IPS-11a (cell line): Measurements from ENCODE around the gene EPN2.

Source experiments
- H3K4me3 ChIP-seq: one replicate; pipeline ENCODE4 v1.5.1; 2013; ENCODE audit warnings: low read depth, low read length, control low read depth

EPN2 gene

DNA sequence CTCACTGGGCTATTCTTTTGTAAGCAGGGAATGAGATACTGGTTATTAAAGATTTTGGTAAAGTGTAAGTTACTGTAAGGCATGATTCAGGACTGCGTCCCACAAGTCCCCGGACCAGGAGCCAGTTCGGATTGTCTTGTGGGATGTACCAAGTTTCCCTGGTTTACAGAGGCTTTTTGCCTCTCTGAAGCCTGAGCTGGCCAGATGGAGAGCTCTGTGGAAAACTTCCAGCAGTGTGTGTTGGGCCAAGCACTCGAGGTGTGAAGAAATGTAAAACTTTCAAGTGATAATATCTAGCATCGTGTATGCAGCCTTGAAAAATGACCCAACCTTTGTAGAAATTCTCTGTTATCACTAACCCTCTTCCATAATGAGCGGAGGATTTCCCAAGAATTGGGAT is 2.4 kb downstream of the EPN2 start:
- H3K4me3 ChIP-seq = no peak overlapping the region

- H3K4me3 ChIP-seq = no peak overlapping the region
Observed at GRCh38 chr17:19242323-19242722, 5.2 kb downstream of the EPN2 start.

DNA sequence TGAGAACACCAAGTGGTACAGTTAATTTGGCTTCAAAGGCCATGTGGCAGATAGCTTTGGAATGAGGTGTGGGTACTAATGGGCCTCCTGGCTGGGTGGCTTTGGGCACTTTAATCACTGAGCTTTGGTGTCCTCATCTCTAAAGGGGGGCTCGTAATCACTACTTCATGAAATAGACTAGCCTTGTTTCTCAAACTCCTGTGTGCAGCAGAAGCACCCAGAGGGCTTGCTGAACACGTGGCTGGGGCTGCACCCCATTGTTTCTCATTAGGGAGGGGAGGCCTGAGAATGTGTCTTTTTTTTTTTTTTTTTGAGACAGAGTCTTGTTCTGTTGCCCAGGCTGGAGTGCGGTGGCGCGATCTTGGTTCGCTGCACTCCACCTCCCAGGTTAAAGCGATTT is 5.8 kb downstream of the EPN2 start:
- H3K4me3 ChIP-seq = no peak overlapping the region

- H3K4me3 ChIP-seq = no peak overlapping the region
Observed at GRCh38 chr17:19243838-19244237, 6.7 kb downstream of the EPN2 start.

DNA sequence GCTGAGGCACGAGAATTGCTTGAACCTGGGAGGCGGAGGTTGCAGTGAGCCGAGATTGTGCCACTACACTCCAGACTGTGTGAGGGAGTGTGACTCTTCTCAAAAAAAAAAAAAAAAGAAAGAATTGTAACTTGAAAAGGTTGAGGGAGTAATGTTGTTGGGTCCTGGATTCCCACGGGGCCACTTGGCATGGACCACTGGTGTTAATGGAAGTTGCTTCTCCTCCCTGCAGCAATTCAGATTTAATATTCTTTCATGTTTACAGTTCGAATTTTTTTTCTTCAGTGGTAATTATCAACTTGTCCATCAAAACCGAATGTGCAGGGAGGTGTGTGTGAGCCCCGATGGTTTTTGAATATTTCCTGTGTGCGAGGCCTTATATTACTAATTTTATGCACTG is 7.2 kb downstream of the EPN2 start:
- no peak overlapping the region for H3K4me3 ChIP-seq

DNA sequence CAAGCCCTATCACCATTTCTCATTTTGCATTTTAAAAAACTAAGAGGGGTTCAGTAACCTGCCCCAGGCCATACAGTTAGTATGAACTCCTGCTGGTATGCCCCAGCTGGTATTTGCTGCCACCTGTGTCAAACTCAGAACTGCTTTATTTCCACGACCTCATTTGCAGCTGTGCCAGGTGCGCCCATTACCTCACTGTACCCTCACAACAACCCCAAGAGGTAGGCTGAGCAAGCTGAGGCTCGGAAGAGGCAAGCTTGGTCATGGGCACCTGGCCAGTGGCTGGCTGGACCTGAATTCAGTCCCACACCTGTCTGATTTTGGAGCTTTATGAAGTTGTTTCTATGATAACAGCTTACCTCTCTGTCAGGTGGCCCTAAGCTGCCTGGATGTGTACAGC is 7.6 kb downstream of the EPN2 start:
- H3K4me3 ChIP-seq = no peak overlapping the region

DNA sequence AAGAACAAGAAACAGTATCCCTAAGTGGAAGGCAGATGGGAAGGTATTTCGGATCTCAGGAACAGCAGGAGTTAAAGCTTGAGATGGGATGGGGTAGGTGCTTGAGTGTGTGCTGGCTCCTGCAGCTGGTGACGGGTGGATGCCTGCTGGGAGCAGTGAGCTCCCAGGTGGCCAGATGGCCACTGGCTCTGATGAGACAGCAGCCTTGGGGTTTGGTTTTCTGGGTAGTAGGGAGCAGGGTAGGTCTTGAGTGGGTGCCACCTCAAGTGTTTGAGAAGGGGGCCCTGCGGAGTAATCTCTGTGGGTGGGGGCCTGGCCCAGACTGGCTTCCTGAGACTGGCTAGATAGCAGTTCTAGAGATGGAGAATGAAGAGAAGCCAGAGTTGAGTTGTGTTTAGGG is 10.3 kb downstream of the EPN2 start:
- H3K4me3 ChIP-seq = no peak overlapping the region

- H3K4me3 ChIP-seq = no peak overlapping the region
Observed at GRCh38 chr17:19248151-19248927, 11.2 kb downstream of the EPN2 start.

DNA sequence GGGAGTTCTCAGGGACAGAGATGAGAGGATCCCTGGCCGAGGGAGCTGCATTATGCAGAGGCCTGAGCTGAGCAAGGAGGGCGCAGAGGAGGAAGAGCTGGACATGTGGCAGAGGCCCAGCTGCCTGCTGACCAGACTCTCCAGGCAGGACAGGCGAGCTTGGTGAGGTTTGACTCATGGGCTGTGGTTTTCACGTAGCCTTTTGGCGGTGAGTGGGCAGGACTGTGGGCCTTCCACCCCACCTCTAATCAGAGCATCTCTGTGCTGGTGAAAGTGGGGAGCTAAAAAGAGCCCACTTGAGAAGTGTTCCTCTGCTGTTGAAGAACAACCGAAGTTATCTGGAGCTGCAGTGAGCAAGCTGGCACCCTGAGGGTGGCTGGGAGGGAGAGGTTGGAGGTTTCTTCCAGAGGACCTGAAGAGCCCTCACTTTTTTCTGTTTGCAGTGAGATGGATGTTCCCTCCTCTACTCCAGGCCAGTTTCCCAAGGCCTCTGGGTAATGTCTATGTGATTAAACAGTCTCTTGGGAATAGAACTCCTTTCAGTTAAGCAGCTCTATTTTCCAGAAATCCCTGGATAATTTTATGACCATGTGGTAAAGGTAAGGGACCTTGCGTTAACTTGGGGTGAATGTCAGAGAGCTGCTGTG is 11.9 kb downstream of the EPN2 start:
- no peak overlapping the region for H3K4me3 ChIP-seq

- no peak overlapping the region for H3K4me3 ChIP-seq
Observed at GRCh38 chr17:19249681-19250080, 12.5 kb downstream of the EPN2 start.

GRCh38 chr17:19250421-19251173 is 13.4 kb downstream of the EPN2 start:
- H3K4me3 ChIP-seq = no peak overlapping the region

DNA sequence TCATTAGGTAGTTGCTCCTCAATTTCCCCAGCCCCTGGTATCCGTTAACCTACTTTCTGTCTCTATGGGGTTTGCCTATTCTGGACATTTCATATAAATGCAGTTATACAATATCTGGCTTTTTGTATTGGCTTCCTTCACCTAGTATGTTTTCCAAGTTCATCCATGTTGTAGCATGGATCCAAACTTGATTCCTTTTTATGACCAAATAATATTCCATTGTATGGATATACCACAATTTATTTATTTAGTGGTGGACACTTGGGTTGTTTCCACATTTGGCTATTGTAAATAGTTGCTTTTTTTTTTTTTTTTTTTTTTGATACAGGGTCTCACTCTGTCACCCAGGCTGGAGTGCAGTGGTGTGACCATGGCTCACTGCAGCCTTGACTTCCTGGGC is 15.9 kb downstream of the EPN2 start:
- H3K4me3 ChIP-seq = no peak overlapping the region

- H3K4me3 ChIP-seq = no peak overlapping the region
Observed at GRCh38 chr17:19254651-19255050, 17.5 kb downstream of the EPN2 start.

DNA sequence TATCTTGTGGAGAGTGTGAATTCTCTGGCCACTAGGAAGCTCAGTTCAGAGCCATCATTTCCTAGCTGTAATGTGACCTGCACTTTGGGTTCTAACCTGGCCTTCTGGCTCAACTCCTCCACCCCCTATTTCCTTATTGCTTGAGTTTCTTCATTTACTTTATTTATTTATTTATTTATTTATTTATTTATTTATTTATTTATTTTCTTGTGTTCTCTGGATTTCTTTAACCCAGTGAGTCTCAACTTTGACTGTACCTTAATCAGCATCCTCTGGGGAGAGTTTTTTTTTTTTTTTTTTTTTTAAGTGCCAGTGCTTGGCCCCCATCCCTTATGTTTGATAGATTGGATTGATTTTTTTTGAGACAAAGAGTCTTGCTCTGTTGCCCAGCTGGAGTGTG is 18.1 kb downstream of the EPN2 start:
- H3K4me3 ChIP-seq = no peak overlapping the region

DNA sequence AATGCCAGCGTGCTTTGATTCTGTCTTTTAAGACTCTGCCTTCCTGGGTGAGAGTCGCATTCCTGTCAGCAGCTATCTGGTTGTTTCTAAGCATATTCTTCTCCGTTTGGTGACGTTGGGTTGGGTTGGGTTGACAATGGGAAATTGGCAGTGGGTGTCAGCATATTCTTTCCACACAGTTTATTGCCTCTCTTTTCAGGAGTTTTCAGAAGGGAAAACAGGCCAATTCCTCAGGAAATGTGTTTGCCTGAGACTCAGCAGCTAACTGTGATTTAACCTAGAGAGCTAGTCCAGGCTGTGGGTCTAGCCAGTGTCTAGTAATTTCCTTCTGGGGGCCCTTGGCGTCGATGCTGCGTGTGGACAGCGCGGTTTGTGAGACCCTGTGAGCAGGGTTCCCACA is 21.2 kb downstream of the EPN2 start:
- H3K4me3 ChIP-seq = no peak overlapping the region

GRCh38 chr17:19260958-19261357 is 23.8 kb downstream of the EPN2 start:
- no peak overlapping the region for H3K4me3 ChIP-seq

DNA sequence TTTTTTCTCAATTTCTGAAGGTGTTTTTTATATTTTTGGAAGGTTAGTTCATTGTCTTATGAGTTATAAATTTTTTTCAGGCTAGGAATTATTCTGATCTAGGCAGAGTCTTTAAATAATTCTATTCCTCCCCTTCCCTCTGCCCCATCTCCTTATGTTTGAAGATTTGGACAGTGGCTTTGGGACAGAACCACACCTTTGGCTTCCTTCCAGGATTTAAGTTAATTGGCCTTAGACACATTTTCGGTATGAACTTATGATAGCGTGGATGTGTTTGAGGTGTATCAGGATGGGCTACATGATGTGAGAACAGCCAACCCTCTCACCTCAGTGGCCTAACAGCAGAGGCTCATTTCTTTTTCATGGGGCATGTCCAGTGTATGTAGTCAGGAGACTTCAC is 24.3 kb downstream of the EPN2 start:
- no peak overlapping the region for H3K4me3 ChIP-seq

DNA sequence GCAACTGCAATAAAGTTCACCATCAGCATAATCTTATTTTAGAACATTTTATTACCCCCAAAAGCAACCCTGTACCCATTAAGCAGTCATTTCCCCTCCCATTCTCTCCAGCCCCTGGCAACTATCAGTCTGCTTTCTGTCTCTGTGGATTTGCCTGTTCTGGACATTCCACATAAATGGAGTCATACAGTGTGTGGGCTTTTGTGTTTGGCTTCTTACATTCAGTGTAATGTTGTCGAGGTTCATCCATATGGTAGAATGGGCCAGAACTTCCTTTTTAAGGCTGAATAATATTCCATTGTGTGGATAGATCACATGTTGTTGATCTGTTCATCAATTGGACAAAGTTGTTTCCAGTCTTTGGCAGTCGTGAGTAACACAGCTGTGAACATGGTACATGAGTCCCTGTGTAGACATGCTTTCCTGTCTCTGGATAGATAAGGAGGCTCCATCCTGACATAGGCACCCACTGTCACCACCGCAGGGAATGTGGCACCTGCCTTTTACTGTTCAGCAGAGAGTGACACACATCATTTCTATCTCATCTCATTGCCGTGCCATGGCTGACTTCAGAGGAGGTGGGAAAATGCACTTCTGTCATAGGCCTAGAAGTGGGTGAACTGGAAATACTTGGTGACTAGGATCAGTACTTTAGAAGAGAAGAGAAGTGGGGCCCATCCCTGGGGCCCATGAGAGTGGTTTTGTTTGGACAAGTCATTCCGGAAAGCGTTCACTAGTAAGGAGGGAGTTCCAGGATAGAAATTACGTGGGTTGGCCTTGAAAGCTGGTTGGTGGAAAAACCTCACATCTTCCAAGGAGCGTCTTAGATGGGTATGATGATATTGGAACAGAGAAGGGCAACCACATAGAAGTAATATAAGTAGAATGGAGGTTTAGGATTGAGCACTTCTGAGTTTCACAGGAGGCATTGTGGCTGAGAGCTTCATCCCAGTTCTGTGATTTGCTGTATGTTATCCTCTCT is 25.8 kb downstream of the EPN2 start:
- H3K4me3 ChIP-seq = no peak overlapping the region

- no peak overlapping the region for H3K4me3 ChIP-seq
Observed at GRCh38 chr17:19263641-19264051, 26.5 kb downstream of the EPN2 start.

GRCh38 chr17:19264268-19264667 is 27.1 kb downstream of the EPN2 start:
- H3K4me3 ChIP-seq = no peak overlapping the region

DNA sequence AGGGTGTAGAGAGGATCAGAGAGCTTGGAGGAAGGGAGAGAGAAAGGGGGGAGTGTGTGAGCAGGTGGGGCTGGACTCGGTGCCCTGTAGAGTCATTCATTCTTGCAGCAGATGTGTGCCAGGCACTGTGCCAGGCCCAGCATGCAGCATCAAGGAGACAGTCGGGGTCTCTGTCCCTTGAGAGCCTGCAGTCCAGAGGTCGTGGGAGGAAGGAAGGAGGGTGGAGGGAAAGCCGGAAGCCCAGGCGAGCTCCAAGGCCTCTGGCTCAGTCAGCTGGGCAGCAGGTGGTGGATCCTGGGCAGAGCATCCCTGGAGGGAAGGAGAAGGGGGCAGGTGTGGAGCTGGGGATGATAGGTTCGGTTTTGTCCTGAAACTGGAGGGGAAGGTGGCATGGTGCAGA is 27.5 kb downstream of the EPN2 start:
- H3K4me3 ChIP-seq = no peak overlapping the region
